K562 (cell line): ENCODE measurements around the gene NFATC2. TPM values are rescaled to one million over a fixed set of nuclear protein-coding genes. Genes with fewer than 3 reads are reported as not detected.

ENCODE experiments used
- CBFA2T2 ChIP-seq: fragments of 450-650 bp; conservative IDR thresholded peaks from 2 replicates; pipeline ENCODE4 v1.6.1; 2017; ENCODE audit warnings: mild to moderate bottlenecking
- CREB1 ChIP-seq, 2 experiments: sonication (generic) in 1 of 2; formaldehyde crosslinking in 1 of 2; IDR thresholded peaks; 2 replicates each; pipeline versions ENCODE4 v1.6.1 to v1.8.0; 2012 to 2022; ENCODE audit warnings: inconsistent platforms in 1 of 2, mild to moderate bottlenecking in 1 of 2, missing genetic modification reagents in 1 of 2, moderate library complexity in 1 of 2
- CREM ChIP-seq: IDR thresholded peaks from 2 replicates; pipeline ENCODE4 v1.6.1; 2014; ENCODE audit warnings: antibody characterized with exemption, low read depth
- DIDO1 ChIP-seq: fragments of 450-650 bp; IDR thresholded peaks from 2 replicates; pipeline ENCODE4 v1.6.1; 2016; ENCODE audit warnings: low read depth, missing biosample characterization, missing genetic modification characterization
- GATA2 ChIP-seq: sonication (generic); formaldehyde crosslinking; IDR thresholded peaks from 2 replicates; pipeline ENCODE4 v1.4.0; 2020; ENCODE audit warnings: mild to moderate bottlenecking, missing genetic modification reagents
- KLF1 ChIP-seq: fragments of 450-650 bp; IDR thresholded peaks from 2 replicates; pipeline ENCODE4 v1.6.1; 2016; ENCODE audit warnings: missing genetic modification characterization, missing compliant biosample characterization
- NFIC ChIP-seq: fragments of 450-650 bp; IDR thresholded peaks from 2 replicates; pipeline ENCODE4 v1.6.1; 2017; ENCODE audit warnings: mild to moderate bottlenecking, inconsistent platforms
- ZNF143 ChIP-seq: sonication (generic); formaldehyde crosslinking; IDR thresholded peaks from 2 replicates; pipeline ENCODE4 v1.9.0; 2022; ENCODE audit warnings: mild to moderate bottlenecking, missing genetic modification reagents
- polyA plus RNA-seq, 8 experiments: library from polyadenylated mRNA; depleted of rRNA in 4 of 8; stranded (reverse) in 5 of 8; unstranded in 3 of 8; fragments of >200 nt; fragmentation: Nextera tagmentation in 2 of 8; fragmentation: Illumina TruSeq in 1 of 8; extraction: Ambion mirVana in 2 of 8; extraction: Trizol in 1 of 8; gene quantifications; 2 replicates each; pipeline versions ENCODE4 v1.2.1 to v1.2.3, GENCODE V29; 2011 to 2014; ENCODE audit warnings: inconsistent platforms in 1 of 8, missing spikeins in 1 of 8
- total RNA-seq, 7 experiments: library from RNA; depleted of rRNA in 6 of 7; stranded (reverse); fragments of >200 nt in 6 of 7; fragmentation: Illumina TruSeq in 2 of 7; extraction: Trizol in 2 of 7; gene quantifications; 2 replicates each; pipeline versions ENCODE4 v1.2.1 to v1.2.3, GENCODE V29; 2011 to 2021; ENCODE audit warnings: low replicate concordance in 1 of 7
- TF ChIP-seq, protein P1 (sequence below): sonication (generic); formaldehyde crosslinking; IDR thresholded peaks from 2 replicates; pipeline ENCODE4 v1.8.0; 2023; ENCODE audit warnings: missing genetic modification reagents, mild to moderate bottlenecking, borderline replicate concordance
- TF ChIP-seq, protein P2 (sequence below): sonication (generic); formaldehyde crosslinking; IDR thresholded peaks from 2 replicates; pipeline ENCODE4 v1.8.1; 2023; ENCODE audit warnings: mild to moderate bottlenecking, missing genetic modification reagents

NFATC2 gene
- total and polyA plus RNA-seq, 9 of the 15 experiments (the other 6 are each of a cell fraction or from before 2014, with no cell fraction given): 1.9 to 11.2 (median 3.0) TPM

DNA sequence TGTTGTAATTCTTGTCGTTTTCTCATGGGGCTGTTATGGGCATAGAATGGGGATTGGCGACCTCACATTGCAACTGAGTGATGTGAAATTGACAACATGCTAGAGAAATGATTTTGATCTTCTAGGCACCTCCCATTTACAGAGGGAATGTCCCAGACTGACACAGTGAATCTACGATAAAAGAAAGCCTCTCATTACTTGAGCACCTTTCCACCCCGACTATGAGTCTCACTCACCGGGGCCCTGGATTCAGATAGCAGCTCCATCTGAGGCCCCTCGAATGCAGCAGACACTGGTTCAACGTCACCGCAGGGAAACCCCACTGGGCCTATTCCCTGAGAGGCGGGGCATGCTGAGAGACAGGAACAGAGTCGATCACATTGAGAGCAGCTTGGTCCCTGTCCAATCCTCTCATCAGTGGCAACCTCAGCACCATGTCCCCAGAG, 49.1 kb downstream of the NFATC2 start (continued):
- TF ChIP-seq CREM (peak; percentile 91), CBFA2T2 (no peak), NFIC (no peak), KLF1 (tag) (no peak), DIDO1 (tag) (no peak), CREB1 (IDR thresholded peaks at IDR 0.05) (peak; percentile 84), CREB1 (CRISPR knock-in tag; IDR thresholded peaks at IDR 0.05) (no peak; the same call in 1 of the 2 replicates), GATA2 (CRISPR knock-in tag) (peak; percentile 39; the same call in 1 of the 2 replicates), ZNF143 (CRISPR knock-in tag) (0 out of 2 replicates have a peak, but pooled peaks have one; percentile 10)
- TF ChIP-seq, protein P1, sequence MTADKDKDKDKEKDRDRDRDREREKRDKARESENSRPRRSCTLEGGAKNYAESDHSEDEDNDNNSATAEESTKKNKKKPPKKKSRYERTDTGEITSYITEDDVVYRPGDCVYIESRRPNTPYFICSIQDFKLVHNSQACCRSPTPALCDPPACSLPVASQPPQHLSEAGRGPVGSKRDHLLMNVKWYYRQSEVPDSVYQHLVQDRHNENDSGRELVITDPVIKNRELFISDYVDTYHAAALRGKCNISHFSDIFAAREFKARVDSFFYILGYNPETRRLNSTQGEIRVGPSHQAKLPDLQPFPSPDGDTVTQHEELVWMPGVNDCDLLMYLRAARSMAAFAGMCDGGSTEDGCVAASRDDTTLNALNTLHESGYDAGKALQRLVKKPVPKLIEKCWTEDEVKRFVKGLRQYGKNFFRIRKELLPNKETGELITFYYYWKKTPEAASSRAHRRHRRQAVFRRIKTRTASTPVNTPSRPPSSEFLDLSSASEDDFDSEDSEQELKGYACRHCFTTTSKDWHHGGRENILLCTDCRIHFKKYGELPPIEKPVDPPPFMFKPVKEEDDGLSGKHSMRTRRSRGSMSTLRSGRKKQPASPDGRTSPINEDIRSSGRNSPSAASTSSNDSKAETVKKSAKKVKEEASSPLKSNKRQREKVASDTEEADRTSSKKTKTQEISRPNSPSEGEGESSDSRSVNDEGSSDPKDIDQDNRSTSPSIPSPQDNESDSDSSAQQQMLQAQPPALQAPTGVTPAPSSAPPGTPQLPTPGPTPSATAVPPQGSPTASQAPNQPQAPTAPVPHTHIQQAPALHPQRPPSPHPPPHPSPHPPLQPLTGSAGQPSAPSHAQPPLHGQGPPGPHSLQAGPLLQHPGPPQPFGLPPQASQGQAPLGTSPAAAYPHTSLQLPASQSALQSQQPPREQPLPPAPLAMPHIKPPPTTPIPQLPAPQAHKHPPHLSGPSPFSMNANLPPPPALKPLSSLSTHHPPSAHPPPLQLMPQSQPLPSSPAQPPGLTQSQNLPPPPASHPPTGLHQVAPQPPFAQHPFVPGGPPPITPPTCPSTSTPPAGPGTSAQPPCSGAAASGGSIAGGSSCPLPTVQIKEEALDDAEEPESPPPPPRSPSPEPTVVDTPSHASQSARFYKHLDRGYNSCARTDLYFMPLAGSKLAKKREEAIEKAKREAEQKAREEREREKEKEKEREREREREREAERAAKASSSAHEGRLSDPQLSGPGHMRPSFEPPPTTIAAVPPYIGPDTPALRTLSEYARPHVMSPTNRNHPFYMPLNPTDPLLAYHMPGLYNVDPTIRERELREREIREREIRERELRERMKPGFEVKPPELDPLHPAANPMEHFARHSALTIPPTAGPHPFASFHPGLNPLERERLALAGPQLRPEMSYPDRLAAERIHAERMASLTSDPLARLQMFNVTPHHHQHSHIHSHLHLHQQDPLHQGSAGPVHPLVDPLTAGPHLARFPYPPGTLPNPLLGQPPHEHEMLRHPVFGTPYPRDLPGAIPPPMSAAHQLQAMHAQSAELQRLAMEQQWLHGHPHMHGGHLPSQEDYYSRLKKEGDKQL (CRISPR knock-in tag): no peak
- TF ChIP-seq, protein P2, sequence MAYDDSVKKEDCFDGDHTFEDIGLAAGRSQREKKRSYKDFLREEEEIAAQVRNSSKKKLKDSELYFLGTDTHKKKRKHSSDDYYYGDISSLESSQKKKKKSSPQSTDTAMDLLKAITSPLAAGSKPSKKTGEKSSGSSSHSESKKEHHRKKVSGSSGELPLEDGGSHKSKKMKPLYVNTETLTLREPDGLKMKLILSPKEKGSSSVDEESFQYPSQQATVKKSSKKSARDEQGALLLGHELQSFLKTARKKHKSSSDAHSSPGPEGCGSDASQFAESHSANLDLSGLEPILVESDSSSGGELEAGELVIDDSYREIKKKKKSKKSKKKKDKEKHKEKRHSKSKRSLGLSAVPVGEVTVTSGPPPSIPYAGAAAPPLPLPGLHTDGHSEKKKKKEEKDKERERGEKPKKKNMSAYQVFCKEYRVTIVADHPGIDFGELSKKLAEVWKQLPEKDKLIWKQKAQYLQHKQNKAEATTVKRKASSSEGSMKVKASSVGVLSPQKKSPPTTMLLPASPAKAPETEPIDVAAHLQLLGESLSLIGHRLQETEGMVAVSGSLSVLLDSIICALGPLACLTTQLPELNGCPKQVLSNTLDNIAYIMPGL: no peak
